A673 (cell line): ENCODE measurements around the gene EHD3. TPM values are rescaled to one million over a fixed set of nuclear protein-coding genes. Genes with fewer than 3 reads are reported as not detected.
A peak's percentile ranks its signal among the peaks of the same experiment; 100 is the strongest.

Source experiments
- BruUV-seq: library from RNA; stranded (reverse); fragments of 400-500 nt; replicated peaks from 2 replicates; lab custom pipeline; 2021; lab: Mats Ljungman, UMichigan
- CTCF ChIA-PET: fragments of 300-600 bp; sonication (Branson Sonifier 250); formaldehyde crosslinking; loops from one replicate; lab custom pipeline; 2022; ENCODE audit warnings: antibody characterized with exemption; lab: Charles Lee
- POLR2A ChIA-PET: fragments of 300-600 bp; sonication (Branson Sonifier 250); formaldehyde crosslinking; loops from one replicate; lab custom pipeline; 2022; ENCODE audit warnings: antibody characterized with exemption; ENCODE audit not compliant: low non-redundant PET; lab: Charles Lee
- DNase-seq: peaks from one replicate; pipeline ENCODE4 v3.0.0-alpha.2; 2015; ENCODE audit warnings: low spot score
- H3K27ac ChIP-seq: fragments of 200-600 bp; sonication (generic); 2 replicates; pipeline ENCODE4 v1.5.1; 2016; ENCODE audit warnings: mixed run types, low read depth, mild to moderate bottlenecking, mixed read lengths, antibody characterized with exemption, low read length; ENCODE audit not compliant: poor library complexity, severe bottlenecking
- H3K27me3 ChIP-seq: fragments of 200-600 bp; sonication (generic); replicated peaks from 2 replicates; pipeline ENCODE4 v1.6.1; 2017; ENCODE audit warnings: mixed run types, low read depth, mild to moderate bottlenecking, mixed read lengths, antibody characterized with exemption, low read length; ENCODE audit not compliant: insufficient read depth, poor library complexity
- H3K36me3 ChIP-seq: fragments of 200-600 bp; sonication (generic); 2 replicates; pipeline ENCODE4 v1.6.1; 2016; ENCODE audit warnings: mixed run types, mild to moderate bottlenecking, mixed read lengths, antibody characterized with exemption, low read length; ENCODE audit not compliant: insufficient read depth, poor library complexity, severe bottlenecking
- H3K4me1 ChIP-seq: fragments of 200-600 bp; sonication (generic); 2 replicates; pipeline ENCODE4 v1.6.1; 2017; ENCODE audit warnings: mixed run types, mild to moderate bottlenecking, mixed read lengths, antibody characterized with exemption, low read length; ENCODE audit not compliant: insufficient read depth, poor library complexity, severe bottlenecking
- H3K4me3 ChIP-seq: fragments of 200-600 bp; sonication (generic); 2 replicates; pipeline ENCODE4 v1.5.1; 2016; ENCODE audit warnings: low read depth, mixed run types, mild to moderate bottlenecking, mixed read lengths, low read length; ENCODE audit not compliant: poor library complexity, severe bottlenecking
- H3K9me3 ChIP-seq: fragments of 200-600 bp; sonication (generic); 2 replicates; pipeline ENCODE4 v1.6.1; 2016; ENCODE audit warnings: mixed run types, low read depth, mild to moderate bottlenecking, mixed read lengths, antibody characterized with exemption, low read length; ENCODE audit not compliant: poor library complexity, severe bottlenecking
- CTCF ChIP-seq: fragments of 300-800, 200-600 bp; sonication (generic); conservative IDR thresholded peaks from 2 replicates; pipeline ENCODE4 v1.5.1; 2017; ENCODE audit warnings: low read depth, mild to moderate bottlenecking, antibody characterized with exemption, low read length, moderate library complexity, mixed read lengths
- EZH2 ChIP-seq: fragments of 200-600 bp; sonication (generic); IDR thresholded peaks from 2 replicates; pipeline ENCODE4 v1.6.1; 2017; ENCODE audit warnings: borderline replicate concordance, low read depth, mild to moderate bottlenecking, mixed read lengths, antibody characterized with exemption, low read length; ENCODE audit not compliant: poor library complexity, severe bottlenecking
- intact Hi-C: fragments of 100-400 bp; cut with micrococcal nuclease; formaldehyde crosslinking; loops from one replicate; pipeline ENCODE4 v1.10.0; 2022; ENCODE audit not compliant: unreplicated experiment
- total RNA-seq: library from RNA; stranded (reverse); gene quantifications from 2 replicates; pipeline ENCODE4 v1.2.3, GENCODE V29; 2021

Gene EHD3
- total RNA-seq, 1 experiment from 2014 or later = 4.4 TPM

GRCh38 chr2:31270822-31271231 lies 36.9 kb downstream of the EHD3 start:
- peaks cover 13% of the 10 kb centered on the region for H3K4me1 ChIP-seq
- H3K27me3 ChIP-seq = no peaks in the 10 kb centered on the region
- no peak for DNase-seq
- POLR2A ChIA-PET = no interaction called here
- intact Hi-C loops = no loop called here
- H3K27ac ChIP-seq = no peak overlapping the region
- CTCF ChIA-PET = no interaction called here
- no peak for TF ChIP-seq EZH2
- TF ChIP-seq CTCF = no peak
- BruUV-seq = no TSS peak
- H3K9me3 ChIP-seq = no peaks in the 10 kb centered on the region
- no peaks in the 10 kb centered on the region for H3K36me3 ChIP-seq
- H3K4me3 ChIP-seq = no peak overlapping the region

GRCh38 chr2:31271851-31272267 lies 37.9 kb downstream of the EHD3 start:
- CTCF ChIA-PET = no interaction called here
- DNase-seq = no peak
- Histone ChIP-seq H3K4me3 (no peak overlapping the region), H3K27me3 (no peaks in the 10 kb centered on the region), H3K36me3 (no peaks in the 10 kb centered on the region), H3K9me3 (no peaks in the 10 kb centered on the region), H3K4me1 (peaks cover 13% of the 10 kb centered on the region), H3K27ac (no peak overlapping the region)
- TF ChIP-seq CTCF (no peak), EZH2 (no peak)
- no TSS peak for BruUV-seq
- POLR2A ChIA-PET = interaction anchor here (0.6 kb wide), 1 partner anchor 32 kb away, joined by 3 read pairs; no protein-coding TSS in a partner anchor
- intact Hi-C loops = no loop called here

- Histone ChIP-seq H3K4me3 (no peak overlapping the region), H3K27me3 (no peaks in the 10 kb centered on the region), H3K4me1 (peaks cover 13% of the 10 kb centered on the region), H3K27ac (no peak overlapping the region), H3K36me3 (no peaks in the 10 kb centered on the region), H3K9me3 (no peaks in the 10 kb centered on the region)
- POLR2A ChIA-PET = no interaction called here
- TF ChIP-seq CTCF (no peak), EZH2 (no peak)
- peak; percentile 35 for DNase-seq
- BruUV-seq = no TSS peak
- CTCF ChIA-PET = no interaction called here
- intact Hi-C loops = no loop called here
Observed at GRCh38 chr2:31274401-31275075, 40.6 kb downstream of the EHD3 start.
